Spinal cord (tissue), 10 donors: ENCODE results near the gene LIN37. TPM values are rescaled to one million over a fixed set of nuclear protein-coding genes. Genes with fewer than 3 reads are reported as not detected.

Experiments used
- DNase-seq, 6 donors: peaks; one replicate each; pipeline versions ENCODE4 v3.0.0 to v3.0.0-alpha.2; 2013 to 2015; ENCODE audit warnings: low spot score in 6 of 6, low read depth in 4 of 6
- H3K27ac ChIP-seq: one replicate; pipeline ENCODE4 v1.5.1; 2013; ENCODE audit warnings: low read depth, low read length, control low read depth
- H3K27me3 ChIP-seq: one replicate; pipeline ENCODE4 v1.6.1; 2013; ENCODE audit warnings: low read length; ENCODE audit not compliant: control insufficient read depth, insufficient read depth
- H3K36me3 ChIP-seq: one replicate; pipeline ENCODE4 v1.6.1; 2013; ENCODE audit warnings: low read length; ENCODE audit not compliant: control insufficient read depth, insufficient read depth
- H3K4me1 ChIP-seq: one replicate; pipeline ENCODE4 v1.6.1; 2013; ENCODE audit warnings: low read length; ENCODE audit not compliant: control insufficient read depth, insufficient read depth
- H3K4me3 ChIP-seq: one replicate; pipeline ENCODE4 v1.5.1; 2013; ENCODE audit warnings: low read depth, low read length, control low read depth
- H3K9me3 ChIP-seq: one replicate; pipeline ENCODE4 v1.6.1; 2013; ENCODE audit warnings: low read length; ENCODE audit not compliant: control insufficient read depth, insufficient read depth
- WGBS: methylation state at CpG from one replicate; pipeline ENCODE4 v1.1.5; 2013; ENCODE audit warnings: missing lambda C conversion rate; ENCODE audit not compliant: insufficient coverage; 5-methylcytosine and 5-hydroxymethylcytosine counted together
- polyA plus RNA-seq, 2 donors: library from polyadenylated mRNA; unstranded; fragments of 120-200 nt; gene quantifications; one replicate each; pipeline ENCODE4 v1.2.1, GENCODE V29; 2013; ENCODE audit not compliant: insufficient read length in 2 of 2
- total RNA-seq, 2 donors: library from RNA; depleted of rRNA in 1 of 2; stranded (reverse); fragments of 120-200 nt in 1 of 2; fragments of >200 nt in 1 of 2; gene quantifications; one replicate each; pipeline versions ENCODE4 v1.2.3 to v1.2.4, GENCODE V29; 2013 to 2014
- donor health status: healthy.

The LIN37 gene
- total and polyA plus RNA-seq, 4 donors, result 5.1 to 18.3 (median 16.7) TPM

DNA sequence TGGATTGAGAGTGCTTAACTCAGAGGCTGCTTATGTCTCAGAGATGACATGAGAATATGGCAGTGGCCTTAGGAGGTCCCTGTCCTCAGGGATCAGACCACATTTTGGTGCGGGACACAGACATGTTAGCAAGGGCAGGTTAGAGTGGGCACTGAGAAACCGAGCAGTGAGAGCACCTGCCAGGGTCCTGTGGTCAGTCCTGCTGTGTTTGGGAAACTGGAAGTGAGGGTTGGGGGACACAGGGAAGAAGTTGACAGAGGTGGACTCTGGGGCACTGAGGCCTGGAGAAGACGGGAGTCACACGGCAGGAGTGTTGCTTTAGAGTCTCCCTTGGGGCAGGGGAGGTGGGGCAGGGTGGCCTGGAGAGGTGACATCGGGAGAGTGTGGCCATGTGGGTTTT is 13.5 kb upstream of the LIN37 start:
- Histone ChIP-seq H3K4me1 (peaks cover 7% of the 10 kb centered on the region), H3K9me3 (no peaks in the 10 kb centered on the region), H3K36me3 (peaks cover 98% of the 10 kb centered on the region), H3K4me3 (no peak overlapping the region), H3K27ac (no peak overlapping the region), H3K27me3 (no peaks in the 10 kb centered on the region)
- no peak for DNase-seq
- WGBS, result 97% methylated on average over 4 of the region's 5 CpGs

GRCh38 chr19:35736913-35737886 is 11.2 kb upstream of the LIN37 start:
- H3K27ac ChIP-seq, result no peak overlapping the region
- no peak overlapping the region for H3K4me3 ChIP-seq
- DNase-seq, result no peak
- H3K4me1 ChIP-seq, result peaks cover 26% of the 10 kb centered on the region
- WGBS, result 89% methylated on average over 18 of the region's 22 CpGs
- H3K27me3 ChIP-seq, result no peaks in the 10 kb centered on the region
- peaks cover 75% of the 10 kb centered on the region for H3K36me3 ChIP-seq
- no peaks in the 10 kb centered on the region for H3K9me3 ChIP-seq

DNA sequence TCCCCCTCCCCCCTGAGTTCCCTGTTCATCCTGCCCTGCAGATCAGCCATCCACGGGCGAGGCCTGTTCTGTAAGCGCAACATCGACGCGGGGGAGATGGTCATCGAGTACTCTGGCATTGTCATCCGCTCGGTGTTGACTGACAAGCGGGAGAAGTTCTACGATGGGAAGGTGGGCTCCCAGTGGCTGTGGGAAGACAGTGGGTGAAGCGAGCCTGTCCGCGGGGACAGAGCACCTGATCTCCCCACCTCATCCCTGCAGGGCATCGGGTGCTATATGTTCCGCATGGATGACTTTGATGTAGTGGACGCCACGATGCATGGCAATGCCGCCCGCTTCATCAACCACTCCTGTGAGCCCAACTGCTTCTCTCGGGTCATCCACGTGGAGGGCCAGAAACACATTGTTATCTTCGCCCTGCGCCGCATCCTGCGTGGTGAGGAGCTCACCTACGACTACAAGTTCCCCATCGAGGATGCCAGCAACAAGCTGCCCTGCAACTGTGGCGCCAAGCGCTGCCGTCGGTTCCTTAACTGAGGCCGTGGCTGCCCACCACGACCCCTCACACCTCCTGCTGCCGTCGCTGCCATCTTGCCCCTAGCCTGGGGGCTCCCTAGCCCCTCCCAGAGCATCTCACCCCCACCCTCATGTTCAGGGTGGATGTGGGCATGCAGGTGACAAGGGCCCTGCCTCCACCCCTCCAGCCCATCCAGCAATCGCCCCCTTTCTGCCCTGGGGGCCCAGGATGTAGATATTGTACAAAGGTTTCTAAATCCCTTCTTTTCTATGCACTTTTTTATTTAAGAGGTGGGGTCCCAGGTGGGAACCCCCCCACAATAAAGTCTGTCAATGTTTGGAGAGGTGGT is 10.1 kb upstream of the LIN37 start:
- H3K4me1 ChIP-seq, result peaks cover 26% of the 10 kb centered on the region
- no peaks in the 10 kb centered on the region for H3K27me3 ChIP-seq
- no peak for DNase-seq
- H3K4me3 ChIP-seq, result no peak overlapping the region
- no peak overlapping the region for H3K27ac ChIP-seq
- no peaks in the 10 kb centered on the region for H3K9me3 ChIP-seq
- H3K36me3 ChIP-seq, result peaks cover 75% of the 10 kb centered on the region
- 95% methylated on average over 23 of the region's 37 CpGs for WGBS

DNA sequence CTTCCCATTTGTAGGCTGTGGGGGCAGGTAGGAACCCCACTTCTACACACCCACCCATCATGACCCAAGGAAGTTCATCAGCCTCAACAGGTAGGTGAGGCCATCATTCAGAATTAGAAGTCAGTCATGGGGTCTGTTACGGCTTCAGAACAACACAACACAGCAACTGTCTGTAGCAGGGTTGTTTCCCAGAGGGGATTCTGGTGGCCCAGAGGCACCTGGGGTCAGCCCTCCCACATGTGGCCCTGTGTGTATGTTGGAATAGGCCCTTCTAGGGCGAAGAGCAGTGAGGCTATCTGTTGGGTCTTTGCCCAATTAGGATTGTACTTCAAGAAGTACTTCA is 9.5 kb upstream of the LIN37 start:
- no peak overlapping the region for H3K27ac ChIP-seq
- no peak for DNase-seq
- WGBS, result 80% methylated on average over 2 of the region's 2 CpGs
- H3K9me3 ChIP-seq, result no peaks in the 10 kb centered on the region
- peaks cover 28% of the 10 kb centered on the region for H3K4me1 ChIP-seq
- H3K4me3 ChIP-seq, result no peak overlapping the region
- H3K36me3 ChIP-seq, result peaks cover 75% of the 10 kb centered on the region
- H3K27me3 ChIP-seq, result no peaks in the 10 kb centered on the region

DNA sequence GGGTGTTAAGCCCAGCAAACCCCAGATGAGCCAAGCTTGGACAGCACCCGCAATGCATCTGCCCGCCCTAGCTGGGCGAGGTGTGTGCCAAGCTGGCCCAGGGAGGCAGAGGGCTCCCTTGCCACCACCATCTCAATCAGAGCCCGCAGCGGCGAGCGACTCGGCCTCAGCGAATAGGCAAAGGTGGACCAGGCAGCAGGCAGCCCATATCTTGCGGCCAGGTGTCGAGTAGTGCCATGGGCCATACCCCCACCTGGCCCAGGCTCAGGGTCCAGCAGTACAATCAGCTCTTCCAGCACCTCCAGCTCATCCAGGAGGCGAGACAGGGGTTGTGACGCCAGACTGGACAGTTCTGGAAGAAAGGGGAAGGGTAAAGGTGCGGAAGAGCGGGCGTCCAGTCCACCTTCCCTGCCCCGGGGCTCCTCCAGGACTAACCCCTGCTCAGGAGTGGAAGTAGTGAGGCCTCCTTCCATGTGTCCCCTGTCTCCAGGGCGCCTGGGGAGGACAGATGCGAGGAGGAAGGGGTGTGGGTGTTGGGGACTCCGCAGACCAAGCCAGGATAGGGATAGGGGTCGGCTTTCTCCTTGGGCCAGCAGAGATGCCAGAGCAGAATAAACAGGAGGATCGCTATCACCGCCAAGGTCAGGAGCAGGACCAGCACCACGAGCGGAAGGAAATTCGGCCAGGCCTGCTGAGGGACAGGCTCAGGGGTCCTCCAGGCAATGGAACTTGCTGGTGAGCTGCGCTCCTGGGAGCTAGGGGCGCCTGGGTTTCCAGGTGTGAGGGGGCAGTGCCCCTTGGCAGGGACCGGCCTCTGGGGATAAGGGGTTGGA is 8.9 kb upstream of the LIN37 start:
- WGBS, result 79% methylated on average over 25 of the region's 29 CpGs
- no peak overlapping the region for H3K27ac ChIP-seq
- peaks cover 72% of the 10 kb centered on the region for H3K36me3 ChIP-seq
- peaks cover 35% of the 10 kb centered on the region for H3K4me1 ChIP-seq
- peak overlapping the region; percentile 61 for H3K4me3 ChIP-seq
- H3K9me3 ChIP-seq, result no peaks in the 10 kb centered on the region
- DNase-seq, result no peak
- H3K27me3 ChIP-seq, result no peaks in the 10 kb centered on the region

DNA sequence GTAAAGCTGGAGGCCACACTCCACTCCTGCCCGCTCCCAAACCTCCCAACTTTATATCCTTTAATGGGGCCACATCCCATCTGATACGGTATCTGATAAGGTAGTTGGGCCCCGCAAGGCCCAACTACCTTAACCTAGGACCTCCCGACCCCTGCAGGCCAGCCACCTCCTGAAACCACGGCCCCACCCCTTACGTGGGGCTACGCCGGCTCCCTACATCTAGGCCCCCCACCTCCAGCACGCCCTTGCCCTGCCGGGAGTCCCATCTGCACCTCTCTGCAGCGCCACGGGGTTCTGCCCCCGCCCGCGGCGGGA is 8.3 kb upstream of the LIN37 start:
- no peak for DNase-seq
- H3K4me1 ChIP-seq, result peaks cover 40% of the 10 kb centered on the region
- H3K4me3 ChIP-seq, result peak overlapping the region; percentile 61
- peaks cover 66% of the 10 kb centered on the region for H3K36me3 ChIP-seq
- peak overlapping the region; percentile 62 for H3K27ac ChIP-seq
- no peaks in the 10 kb centered on the region for H3K27me3 ChIP-seq
- H3K9me3 ChIP-seq, result no peaks in the 10 kb centered on the region
- WGBS, result 4% methylated on average over 16 of the region's 16 CpGs

DNA sequence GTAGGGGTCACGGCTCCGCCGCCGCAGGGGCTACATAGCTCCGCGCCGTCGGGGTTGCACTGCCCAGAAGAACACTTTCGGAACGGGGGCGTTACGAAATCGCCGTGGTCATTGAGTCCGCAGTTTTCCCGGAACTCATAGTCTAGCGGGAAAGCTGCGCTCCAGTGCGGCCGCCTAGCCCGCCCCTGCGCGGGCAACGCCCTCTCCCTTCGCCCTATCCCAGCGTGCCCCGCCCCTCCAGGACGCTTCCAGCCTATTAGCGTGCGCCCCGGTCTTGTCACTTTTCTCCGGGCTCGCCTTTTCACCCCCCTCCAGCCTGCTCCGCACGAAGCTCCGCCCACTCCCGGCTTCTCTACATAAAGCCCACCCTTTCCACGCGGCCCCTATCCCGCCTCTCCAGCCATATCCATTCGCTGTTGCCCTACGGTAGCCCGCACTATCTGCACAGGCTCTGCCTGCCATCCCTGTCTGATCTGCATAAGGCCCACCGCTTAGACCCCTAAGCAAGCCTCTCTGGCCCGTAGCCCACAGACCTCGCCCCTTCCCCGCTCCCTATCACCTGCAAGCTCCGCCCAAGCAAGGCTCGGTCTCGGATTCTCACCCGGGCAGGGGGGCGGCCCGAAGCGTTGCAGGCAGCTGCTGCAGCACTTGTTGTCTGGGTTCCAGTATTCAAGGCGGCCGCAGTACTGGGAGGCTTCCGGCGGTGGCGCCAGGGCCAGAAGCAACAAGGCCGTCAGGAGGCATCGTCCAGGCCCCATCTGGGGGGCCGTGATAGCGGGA is 7.8 kb upstream of the LIN37 start:
- 0% methylated on average over 62 of the region's 63 CpGs for WGBS
- peak; percentile 89 to 99 (median 96) for DNase-seq
- Histone ChIP-seq H3K27ac (peak overlapping the region; percentile 87), H3K4me3 (peak overlapping the region; percentile 61), H3K27me3 (no peaks in the 10 kb centered on the region), H3K36me3 (peaks cover 61% of the 10 kb centered on the region), H3K4me1 (peaks cover 40% of the 10 kb centered on the region), H3K9me3 (no peaks in the 10 kb centered on the region)

DNA sequence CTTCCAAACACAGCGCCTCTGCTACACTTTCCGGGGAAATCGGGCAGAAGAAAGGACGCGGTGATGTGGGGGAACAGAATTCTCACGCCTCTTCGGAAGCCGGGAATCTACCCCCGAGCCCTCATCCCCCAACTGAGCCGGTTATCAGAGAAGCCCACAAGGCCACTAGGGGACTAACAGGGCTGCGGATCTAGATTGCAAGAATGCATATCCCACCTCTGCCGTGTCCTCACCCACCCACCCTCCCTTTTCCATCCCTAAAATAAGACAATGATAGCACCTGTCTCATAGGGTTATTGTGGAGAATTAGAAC is 7.2 kb upstream of the LIN37 start:
- WGBS, result 0% methylated on average over 10 of the region's 12 CpGs
- peak overlapping the region; percentile 61 for H3K4me3 ChIP-seq
- peaks cover 57% of the 10 kb centered on the region for H3K36me3 ChIP-seq
- H3K4me1 ChIP-seq, result peaks cover 46% of the 10 kb centered on the region
- DNase-seq, result no peak
- H3K9me3 ChIP-seq, result no peaks in the 10 kb centered on the region
- H3K27ac ChIP-seq, result peak overlapping the region; percentile 87
- H3K27me3 ChIP-seq, result no peaks in the 10 kb centered on the region
